Stimulated activated CD8-positive, alpha-beta memory T cell treated with anti-CD3 and anti-CD28 coated beads, Interleukin-2, amount 100 ng/mL, for 1 hour (primary cell): ENCODE measurements around the gene TNPO1.
"Not testable (repeated sequence)": the region's sequence is repeated elsewhere in the genome, so short reads cannot be mapped to it uniquely, and the experiment has no call there.

Source experiments
- DNase-seq, 2 donors: peaks; one replicate each; pipeline ENCODE4 v3.0.0-alpha.2; 2020; ENCODE audit warnings: low read depth in 2 of 2

TNPO1 gene

DNA sequence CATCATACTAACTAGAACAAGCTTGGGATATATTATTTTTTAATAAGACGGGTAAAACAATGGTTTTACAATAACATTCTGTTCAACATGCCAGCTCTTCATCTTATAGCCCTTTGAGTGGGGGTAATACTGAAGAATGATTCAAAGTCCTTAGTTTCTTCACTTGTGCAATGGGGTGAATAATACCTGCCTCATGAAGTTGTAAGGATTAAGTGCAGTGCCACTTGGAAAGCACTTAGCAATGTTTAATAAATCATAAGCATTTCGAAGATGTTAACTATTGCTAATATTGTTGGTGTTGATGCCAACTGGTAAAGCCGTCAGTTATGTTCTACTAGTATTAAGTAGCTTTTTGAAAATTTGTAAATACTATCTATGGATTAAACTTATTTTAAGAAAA lies 38.0 kb downstream of the TNPO1 start:
- no peak for DNase-seq

DNA sequence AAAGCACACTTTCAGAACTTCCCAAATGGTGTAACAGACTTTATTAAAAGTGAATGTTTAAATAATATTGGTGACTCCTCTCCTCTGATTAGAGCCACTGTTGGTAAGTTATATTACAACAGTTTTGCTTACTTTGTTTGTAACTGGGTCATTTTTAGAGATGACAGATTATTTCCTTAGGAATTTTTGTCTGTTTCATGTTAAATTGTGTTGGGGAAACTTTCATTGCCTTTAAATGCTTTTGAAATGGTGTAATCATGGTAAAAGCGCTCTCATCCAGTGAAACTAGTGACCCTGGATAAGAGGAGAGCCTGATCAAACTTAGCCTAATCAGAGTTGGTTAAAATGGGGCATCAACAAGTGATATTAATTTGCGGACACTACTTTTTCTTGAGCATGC lies 39.4 kb downstream of the TNPO1 start:
- DNase-seq, result no peak

DNA sequence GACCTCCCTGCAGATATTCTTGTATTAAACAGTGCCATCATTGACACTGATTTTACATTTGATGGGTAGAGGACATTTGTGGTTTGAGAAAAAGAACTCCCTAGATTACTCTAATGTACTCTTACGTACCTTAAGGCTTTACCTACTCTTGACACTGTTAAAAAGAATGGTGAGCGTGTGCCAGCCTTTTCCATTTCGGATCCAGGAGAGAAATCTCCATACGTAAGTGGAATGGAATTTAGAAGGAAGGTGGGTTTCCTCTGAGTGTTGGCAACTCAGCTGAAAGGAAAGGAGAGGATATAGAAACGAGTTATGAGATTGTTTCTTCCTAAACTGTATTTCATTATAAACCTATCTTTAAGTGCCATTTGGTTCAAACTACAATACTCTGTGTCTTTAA lies 40.9 kb downstream of the TNPO1 start:
- DNase-seq, result no peak

DNA sequence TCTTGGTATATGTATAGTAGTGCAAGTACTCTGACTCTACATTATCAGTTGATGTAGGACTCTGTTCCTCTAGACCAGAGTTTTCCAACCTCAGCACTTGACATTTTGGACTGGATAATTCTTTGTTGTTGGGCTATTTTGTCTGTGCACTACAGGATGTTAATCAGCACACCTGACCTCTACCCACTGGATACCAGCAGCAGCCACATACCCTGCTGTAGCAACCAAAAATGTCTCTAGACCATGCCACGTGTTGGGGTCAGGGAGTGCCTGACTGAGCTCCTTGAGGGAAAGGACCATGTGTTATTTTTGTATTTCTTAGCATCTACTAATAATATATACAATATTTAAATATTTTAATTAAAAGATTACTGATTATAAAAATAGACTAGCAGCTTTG lies 42.7 kb downstream of the TNPO1 start:
- DNase-seq, result no peak

DNA sequence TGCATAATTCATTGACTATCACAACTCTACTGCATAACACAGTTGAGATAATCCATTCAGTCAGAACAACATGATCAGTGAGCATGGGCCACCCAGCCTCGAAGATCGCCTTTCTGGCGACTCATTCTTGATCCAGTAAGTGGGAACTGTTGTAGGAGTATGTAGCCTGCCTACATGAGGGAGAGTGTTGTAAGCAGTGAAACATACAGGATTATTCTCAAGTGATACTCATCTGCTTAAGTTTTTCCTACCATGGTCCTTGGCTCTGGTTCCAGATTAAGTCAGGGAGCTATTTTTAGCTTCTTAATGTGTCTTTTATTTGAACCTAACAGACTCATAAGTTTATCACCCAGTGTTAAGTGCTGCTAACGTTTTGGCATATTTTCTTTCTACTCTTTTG lies 44.0 kb downstream of the TNPO1 start:
- no peak for DNase-seq

DNA sequence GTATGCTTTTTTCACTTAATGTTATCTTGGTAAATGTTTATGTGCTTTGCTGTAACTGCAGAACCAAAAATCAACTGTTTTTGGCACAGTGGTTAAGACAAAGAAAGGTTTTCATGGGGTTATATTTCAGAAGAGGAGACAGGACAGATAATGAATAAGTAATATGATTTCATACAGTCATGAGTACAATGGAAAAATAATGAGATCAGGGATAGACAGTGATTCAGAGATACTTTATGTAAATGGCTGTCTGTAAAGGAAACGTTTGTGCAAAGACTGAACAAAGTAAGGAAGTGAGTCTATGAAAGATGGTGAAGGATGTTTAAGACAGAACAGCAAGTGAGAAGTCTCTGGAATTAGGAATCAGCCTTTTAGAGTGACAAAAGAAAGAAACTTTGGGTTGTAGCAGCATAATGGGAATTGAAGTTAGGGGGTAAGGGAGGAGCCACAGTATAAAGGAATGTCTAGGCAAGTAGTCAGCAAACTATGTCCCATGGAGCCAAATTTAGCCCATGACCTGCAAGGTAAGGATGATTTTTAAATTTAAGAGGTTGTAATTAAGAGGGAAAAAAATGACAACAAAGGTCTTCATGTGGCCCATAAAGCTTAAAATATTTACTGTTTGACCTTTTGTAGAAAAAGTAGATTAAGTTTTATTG lies 55.0 kb downstream of the TNPO1 start:
- DNase-seq, result no peak

DNA sequence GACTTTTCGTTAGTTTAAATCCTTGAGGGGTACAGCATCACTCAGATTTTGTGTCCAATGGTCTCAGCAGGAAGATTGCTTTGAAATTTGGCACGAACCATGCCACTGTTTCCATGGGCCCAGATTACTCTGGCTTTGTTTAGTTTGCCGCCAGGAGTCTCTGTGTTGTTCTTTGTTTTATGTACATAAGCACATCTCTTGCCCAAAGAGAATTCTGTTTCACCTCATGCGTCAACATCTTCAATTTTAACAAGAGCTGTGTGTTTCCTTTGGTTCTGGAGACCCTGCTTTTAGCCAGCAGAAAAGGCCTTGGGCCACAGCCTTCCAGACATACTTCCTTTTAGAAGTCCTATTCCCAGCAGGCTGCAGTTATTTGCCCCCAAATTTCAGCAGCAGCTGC lies 62.4 kb downstream of the TNPO1 start:
- DNase-seq, result no peak

DNA sequence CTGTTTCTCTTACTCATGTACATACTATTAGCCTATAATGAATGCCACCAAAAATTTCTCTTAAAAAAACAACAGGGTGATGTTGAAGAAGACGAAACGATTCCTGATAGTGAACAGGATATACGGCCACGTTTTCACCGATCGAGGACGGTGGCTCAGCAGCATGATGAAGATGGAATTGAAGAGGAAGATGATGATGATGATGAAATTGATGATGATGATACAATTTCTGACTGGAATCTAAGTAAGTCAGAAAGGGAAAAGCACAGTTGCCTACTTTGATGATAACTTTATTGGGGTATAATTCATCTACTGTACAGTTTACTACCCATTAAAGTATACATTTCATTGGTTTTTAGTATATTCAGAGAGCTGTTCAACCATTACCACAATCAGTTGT lies 66.5 kb downstream of the TNPO1 start:
- no peak for DNase-seq

DNA sequence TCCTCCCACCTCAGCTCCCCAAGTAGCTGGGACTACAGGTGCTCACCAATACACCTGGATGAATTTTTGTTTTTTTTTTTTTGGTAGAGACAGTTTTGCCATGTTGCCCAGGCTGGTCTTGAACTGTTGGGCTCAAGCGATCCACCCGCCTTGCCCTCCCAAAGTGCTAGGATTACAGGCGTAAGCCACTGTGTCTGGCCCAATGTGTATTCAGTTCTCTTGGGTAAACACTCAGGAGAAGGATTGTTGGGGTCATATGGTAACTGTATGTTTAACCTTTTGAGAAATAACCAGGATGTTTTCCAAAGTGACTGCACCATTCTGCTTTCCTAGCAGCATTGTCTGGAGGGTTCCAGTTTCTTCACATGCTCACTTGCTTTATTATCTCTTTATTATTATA lies 67.4 kb downstream of the TNPO1 start:
- no peak for DNase-seq

DNA sequence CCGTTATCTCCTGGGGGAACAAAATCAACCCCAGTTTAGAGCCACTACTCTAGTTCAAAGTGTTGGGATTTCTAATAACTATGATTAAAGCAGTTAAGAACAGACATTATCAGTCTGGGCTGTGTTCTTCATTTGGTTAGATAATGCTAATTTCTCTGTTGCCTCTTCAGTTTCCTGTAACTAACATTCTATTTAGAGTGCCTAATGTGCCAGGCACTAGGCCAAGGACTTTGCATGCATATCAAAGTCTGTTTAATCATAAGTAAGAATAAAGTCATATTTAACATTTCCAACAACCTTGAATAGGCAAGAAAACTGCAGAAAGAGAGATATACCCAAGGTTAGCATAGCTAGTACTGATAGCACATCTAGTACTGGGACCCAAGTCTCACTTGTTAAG lies 68.4 kb downstream of the TNPO1 start:
- DNase-seq, result no peak

DNA sequence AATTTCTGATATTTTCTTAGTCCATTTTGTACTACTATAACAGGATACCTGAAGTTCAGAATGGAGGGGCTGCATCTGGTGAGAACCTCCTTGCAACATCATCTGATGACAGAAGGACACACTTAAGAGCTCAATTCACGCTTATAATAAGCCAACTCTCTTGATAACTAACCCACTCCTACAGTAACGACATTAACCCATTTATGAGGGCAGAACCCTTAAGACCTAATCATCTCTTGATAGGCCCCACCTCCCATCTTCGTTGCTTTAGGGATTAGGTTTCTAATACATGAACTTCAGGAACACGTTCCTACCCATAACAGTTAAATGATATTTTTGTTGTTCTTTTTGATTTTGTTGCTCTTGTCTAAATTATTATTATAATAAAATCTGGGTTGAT lies 69.4 kb downstream of the TNPO1 start:
- DNase-seq, result no peak

DNA sequence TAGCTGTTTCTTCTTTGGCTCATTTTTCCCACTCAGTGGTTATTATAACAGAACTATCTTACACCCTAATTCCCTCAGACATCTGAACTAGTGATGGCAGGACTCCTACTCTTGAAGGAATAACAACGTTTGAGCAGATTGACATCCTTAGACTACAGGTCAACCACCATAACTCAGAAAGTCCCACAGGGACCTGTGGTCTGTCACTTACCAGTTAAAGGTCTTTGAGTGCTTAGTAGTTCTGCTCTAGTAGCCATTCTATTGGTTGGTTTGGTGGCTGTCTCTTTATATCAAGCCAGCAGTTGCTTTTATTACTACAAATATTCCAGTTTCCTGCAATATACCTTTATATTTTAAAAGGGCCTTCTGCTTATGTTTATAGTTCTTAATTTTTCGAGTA lies 72.1 kb downstream of the TNPO1 start:
- DNase-seq, result no peak

DNA sequence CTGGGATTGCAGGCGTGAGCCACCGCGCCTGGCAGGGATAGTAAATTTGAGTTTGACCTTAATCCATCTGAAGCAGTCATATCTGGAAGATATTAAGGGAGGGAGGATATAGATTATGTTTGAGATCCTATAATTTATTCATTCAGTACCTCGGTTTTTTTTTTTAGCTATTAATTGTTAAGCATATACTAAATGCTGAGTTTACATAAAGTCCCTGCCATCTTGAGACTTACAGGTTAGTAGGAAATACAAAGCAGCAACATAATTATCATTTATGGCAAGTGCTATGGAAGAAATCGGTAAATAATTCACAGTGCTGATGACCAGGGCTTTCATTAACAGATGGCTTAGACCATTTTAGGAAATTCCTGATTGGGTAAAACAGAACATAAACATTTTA lies 72.9 kb downstream of the TNPO1 start:
- no peak for DNase-seq

DNA sequence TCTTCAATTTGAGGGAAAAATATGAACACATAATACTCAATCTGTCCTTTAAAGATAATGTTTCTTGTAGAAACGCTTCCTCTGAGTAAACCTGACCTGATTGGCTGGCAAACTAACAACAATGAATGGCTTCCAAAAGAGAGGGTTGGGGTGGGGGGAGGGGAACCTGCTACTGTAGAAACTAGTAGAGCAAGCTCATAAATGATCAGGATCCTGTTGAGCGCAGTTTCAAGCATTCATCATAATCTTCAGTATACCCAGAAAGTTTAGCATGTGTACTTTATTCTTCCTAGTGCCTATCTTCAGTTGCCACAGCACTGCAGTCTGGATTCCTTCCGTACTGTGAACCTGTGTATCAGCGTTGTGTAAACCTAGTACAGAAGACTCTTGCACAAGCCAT lies 76.4 kb downstream of the TNPO1 start:
- DNase-seq, result no peak

DNA sequence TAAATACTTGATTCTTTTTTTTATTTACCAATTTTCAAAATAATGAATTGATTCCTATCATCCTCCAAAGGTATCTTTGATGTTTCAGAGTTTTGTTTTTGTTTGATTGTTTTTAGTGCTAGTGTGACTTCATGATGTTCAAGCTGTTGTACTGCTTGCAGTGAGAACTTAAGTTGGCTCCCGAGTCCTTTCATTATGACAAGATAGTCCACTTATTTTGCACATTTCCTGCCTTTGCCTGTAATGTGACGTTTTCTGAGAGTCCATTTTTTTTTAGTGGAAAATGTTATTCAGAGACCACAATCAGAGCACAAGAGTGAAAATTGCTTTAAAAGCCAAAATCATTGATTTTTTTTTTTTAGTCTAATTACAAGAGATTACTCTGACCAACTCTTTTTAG lies 79.3 kb downstream of the TNPO1 start:
- DNase-seq, result no peak

DNA sequence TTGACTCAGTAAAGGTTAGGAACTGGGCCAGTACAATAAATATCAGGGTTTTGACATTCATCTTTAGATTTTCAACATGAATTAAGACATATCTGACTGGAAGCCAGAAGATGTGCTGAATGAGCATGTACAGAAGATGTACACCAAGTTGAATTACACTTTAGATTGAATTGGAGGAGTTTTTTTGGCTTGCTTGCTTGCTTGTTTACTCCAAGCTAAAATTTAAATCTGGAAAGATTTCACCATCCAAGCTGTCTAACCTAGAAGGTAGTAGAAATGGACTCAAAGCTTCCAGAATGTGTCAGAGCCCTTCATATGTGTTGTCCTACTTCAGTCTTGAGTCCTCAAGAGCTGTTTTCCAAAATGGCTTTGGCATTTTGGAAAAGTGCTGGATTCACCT lies 90.3 kb downstream of the TNPO1 start:
- no peak for DNase-seq

DNA sequence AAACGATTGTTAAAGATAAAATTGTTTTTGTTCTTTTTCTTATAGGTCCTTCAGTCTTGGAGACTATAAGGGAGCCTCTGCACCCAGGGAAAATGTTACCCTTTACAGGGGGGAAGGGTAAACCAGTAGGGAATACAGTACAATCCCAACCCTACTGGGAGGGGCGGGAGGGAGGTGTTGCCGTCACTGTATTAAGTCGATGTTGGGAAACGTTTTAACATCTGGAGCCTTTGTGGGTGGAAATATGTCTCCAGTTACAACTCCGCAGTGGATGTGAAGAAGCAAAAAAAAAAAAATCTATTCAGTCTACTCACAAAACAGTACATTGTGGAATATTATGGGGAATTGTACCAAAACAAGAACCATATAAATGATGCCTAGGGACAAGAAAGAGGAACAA lies 92.2 kb downstream of the TNPO1 start:
- no peak for DNase-seq

DNA sequence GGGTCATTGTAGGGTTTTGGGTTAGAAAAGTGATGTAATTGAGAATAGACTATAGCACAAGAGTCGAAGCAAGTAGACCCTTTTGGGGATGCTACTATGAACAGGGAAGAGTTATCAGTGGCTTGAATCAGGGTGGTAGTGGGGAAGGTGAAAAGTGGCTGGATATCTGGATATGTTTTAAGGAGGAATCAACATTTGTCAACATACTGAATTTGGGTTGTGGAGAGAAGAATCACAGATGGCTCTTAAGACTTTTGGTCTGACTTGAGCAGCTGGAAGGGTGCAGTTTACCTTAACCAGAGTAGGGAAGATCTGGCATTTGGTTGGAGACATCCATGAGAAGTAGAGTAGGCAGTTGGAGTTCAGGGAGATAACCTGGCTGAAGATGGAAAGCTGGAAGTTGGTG lies 100.9 kb downstream of the TNPO1 start:
- no peak for DNase-seq

DNA sequence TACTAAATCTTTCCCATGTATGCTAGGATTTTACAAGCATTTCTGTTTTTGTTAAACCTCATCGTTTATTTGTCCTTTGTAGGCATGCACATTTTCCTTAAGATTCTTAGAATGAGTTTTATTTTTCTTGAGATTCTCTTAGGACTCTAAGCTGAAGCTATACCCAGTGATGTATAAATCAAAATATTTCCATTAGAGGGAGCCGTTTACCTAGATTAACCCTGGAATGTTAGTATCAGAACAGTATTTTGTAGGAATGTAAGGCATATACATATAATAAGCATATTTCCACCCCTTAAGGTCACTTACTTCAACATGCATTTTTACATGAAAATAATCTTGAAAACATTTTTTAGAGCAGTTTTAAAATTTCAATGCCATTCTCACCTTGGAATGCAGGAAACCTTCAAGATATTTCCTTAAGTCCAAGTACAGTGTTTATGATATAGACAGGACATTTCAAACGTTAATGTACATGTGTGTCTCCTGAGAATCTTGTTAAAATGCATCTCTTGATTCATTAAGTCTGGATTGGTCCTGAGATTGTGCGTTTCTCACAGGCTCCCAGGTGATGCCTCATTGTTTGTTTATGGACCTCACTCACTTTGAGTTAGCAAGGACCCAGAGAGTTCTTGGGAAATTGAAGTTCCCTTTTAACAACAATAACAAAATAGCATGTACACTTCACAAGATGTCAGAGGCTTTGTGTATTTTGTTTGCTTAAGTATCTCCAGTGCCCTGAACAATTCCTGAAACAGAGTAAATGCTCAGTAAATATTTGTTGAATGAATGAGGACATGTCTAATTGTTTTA lies 104.4 kb downstream of the TNPO1 start:
- DNase-seq, result no peak

DNA sequence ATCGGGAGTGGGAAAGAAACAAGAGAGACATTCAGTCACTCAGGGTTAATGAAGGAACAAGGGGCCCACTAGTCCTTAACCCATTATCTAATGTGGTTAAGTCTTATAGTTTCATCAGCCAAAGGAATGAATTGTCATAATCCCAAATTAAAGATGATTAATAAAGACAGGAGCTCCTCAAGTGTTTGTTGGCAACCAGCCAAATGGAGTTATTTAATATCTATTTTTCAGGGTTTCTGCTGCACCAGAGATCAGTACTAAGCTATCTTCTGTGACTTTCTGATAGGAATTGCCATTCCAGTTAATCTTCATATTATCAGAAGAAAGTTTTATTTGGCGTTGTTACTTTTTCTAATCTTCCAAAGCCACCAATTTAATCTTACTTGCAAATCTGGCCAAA lies 105.4 kb downstream of the TNPO1 start:
- no peak for DNase-seq

DNA sequence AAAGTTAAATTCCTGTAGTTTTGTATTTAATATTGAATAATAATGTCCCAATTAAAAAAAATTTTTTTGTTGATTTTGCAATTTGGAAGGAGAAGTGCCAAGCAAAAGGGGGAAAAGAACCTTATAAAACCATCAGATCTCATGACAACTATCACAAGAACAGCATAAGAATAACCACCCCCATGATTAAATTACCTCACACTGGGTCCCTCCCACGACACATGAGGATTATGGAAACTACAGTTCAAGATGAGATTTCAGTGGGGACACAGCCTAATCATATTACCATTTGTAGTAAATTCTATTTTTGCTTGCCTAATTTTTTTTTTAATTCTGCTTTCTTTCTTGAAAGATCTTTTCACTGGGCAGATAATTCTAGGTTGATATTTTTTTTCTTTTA lies 106.0 kb downstream of the TNPO1 start:
- DNase-seq, result no peak

DNA sequence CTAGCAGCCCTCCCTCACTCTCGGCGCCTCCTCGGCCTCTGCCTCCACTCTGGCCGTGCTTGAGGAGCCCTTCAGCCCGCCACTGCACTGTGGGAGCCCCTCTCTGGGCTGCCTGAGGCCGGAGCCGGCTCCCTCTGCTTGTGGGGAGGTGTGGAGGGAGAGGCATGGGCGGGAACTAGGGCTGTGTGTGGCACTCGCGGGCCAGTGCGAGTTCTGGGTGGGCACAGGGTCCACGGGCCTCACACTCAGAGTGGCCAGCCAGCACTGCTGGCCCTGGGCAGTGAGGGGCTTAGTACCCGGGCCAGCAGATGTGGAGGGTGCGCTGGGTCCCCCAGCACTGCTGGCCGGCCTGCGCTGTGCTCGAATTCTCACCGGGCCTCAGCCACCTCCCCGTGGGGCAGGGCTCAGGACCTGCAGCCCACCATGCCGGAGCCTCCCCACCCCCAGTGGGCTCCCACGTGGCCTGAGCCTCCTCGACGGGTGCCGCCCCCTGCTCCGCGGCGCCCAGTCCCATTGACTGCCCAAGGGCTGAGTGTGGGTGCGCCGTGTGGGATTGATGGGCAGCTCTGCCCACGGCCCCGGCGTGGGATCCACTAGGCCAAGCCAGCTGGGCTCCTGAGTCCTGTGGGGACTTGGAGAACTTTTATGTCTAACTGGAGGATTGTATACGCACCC lies 109.0 kb downstream of the TNPO1 start:
- DNase-seq, result no peak

DNA sequence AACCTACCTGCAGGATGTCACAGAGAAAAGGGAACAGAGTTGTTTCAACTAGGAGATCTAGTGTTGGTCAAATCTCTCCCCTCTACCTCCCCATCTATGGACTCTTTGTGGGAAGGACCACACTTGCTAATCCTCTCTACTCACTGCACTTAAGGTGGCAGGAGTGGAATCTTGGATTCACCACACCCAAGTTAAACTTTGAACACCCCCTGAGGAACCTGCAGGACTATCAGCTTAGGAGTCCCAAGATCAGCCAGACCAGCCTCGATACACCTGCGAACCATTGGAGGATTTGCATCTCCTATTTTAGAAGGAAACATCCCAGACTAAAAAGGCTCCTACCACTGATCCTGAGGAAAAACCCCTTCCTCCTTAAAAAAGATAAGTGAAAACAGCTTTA lies 116.2 kb downstream of the TNPO1 start:
- not testable (repeated sequence) for DNase-seq
